Hindlimb muscle (tissue), 1 donor: ENCODE measurements around the gene NOL12. TPM values are rescaled to one million over a fixed set of nuclear protein-coding genes. Genes with fewer than 3 reads are reported as not detected.
"Not testable (repeated sequence)": the region's sequence is repeated elsewhere in the genome, so short reads cannot be mapped to it uniquely, and the experiment has no call there.

Experiments used
- DNase-seq: peaks from one replicate; pipeline ENCODE4 v3.0.0-alpha.2; 2013
- polyA plus RNA-seq: library from polyadenylated mRNA; unstranded; fragments of 120-200 nt; gene quantifications from one replicate; pipeline ENCODE4 v1.2.1, GENCODE V29; 2013; ENCODE audit not compliant: insufficient read length

NOL12 gene
- polyA plus RNA-seq, 1 donor: 15.8 TPM

DNA sequence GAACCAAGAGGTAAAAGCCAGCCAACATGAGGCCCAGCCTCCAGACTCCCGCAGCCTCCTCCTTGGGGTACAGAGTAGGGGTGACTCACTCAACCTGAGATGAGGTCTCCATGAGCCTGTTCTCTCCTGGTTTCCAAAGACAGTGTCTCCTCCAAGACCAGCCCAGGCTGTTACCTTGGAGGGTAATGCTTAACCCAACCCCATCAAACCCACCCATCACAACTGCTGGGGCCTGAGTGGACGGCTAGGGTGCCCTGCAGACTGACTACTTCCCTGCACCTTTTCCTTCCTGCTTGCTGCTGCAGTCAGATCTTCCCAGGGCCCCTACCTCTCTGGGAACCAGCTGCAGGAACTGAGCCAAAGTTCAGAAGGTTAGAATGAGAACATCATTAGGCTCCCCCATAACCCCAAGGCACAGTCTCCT lies 5.1 kb upstream of the NOL12 start:
- no peak for DNase-seq

DNA sequence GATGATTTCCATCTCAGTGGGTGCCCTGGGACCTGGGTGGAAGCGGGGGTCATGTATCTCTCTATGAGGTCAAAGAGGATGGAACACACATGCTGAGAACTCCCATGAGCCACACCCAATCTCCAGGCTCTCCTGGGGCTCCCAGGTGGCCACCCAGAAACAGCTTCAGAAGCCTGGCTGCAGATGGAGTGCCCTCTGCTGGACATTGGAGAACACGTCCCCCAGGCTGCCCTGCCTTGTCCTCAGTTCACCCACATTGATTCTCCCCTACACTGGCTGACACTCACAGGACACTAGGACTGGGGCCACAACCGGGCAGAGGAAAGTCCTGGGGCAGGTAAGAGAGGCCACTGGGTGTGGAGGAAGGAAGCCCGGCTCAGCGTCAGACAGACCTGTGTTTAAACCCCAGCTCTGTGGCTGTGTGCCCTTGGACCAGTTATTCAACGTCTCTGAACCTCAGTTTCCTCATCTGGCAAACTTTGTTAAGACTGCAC lies 4.5 kb upstream of the NOL12 start:
- DNase-seq: peak; percentile 68

DNA sequence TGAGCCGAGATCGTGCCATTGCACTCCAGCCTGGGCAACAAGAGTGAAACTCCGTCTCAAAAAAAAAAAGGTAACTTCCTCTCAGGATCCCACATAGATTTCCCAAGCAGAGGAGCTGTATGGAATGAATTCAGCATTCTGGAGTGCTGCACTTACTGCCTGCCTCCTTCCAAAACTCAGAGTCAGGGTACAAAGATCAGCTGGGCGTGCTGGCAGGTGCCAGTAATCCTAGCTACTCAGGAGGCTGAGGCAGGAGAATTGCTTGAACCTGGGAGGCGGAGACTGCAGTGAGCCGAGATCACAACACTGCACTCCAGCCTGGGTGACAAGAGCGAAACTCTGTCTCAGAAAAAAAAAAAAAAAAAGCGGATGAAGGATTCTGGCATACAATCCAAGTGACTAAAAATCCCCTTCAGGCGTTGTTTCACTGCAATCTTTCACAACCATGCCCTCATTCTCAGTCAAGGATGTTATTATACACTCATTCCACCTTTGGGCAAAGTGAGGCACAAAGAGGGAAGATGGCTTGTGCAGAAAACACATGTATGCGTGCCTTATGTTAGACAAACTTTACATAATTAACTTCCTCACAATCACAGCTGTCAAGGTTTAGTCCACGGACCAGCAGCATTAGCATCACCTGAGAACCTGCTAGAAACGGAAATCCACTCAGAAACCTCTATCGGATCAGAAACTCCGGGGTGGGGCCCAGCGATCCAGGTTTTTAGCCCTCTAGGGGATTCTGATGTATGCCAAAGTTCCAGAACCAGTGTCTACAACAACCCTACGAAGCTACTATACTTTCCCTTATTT lies 1.1 kb upstream of the NOL12 start:
- no peak for DNase-seq

DNA sequence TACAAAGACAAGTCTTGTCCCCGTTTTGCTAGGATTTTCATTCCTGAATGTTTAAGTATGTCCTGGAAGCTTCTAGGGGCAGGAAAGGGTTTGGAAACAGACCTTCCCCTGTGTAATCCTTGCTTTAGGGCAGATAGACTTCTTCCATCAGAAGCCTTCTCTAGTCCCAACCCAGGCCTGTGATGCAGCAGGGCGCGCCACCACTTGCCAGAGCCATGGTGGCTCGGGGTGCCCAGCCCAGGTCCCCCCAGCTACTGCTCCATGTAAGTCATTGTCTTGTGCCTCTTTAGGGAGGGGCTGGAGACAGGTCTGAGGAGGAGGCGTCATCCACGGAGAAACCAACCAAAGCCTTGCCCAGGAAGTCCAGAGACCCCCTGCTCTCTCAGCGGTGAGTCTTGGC lies 4.3 kb downstream of the NOL12 start:
- no peak for DNase-seq

DNA sequence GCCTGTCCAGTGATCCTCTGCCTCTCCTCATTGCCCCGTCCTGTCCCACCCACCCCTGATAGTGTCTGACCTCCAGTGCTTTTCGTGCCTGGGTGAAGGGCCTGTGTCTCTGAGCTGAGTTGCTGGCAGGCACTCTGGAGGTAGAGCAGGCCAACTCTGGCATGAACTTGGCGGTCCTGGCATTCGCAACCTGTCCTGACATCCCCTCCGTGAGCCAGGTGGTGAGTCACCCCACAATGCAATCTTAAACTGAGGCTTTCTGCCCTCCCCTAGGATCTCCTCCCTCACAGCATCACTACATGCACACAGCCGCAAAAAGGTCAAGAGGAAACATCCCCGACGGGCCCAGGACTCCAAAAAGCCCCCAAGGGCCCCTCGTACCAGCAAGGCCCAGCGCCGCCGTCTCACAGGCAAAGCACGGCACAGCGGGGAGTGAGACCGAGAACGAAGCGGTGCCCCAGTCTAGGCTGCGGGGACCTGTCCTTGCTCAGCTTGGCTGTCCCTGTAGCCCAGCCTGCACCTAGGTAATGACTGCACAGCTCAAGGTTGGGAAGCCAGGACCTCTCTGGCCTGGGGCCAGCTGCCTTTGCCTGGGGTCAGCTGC lies 4.9 kb downstream of the NOL12 start:
- no peak for DNase-seq

DNA sequence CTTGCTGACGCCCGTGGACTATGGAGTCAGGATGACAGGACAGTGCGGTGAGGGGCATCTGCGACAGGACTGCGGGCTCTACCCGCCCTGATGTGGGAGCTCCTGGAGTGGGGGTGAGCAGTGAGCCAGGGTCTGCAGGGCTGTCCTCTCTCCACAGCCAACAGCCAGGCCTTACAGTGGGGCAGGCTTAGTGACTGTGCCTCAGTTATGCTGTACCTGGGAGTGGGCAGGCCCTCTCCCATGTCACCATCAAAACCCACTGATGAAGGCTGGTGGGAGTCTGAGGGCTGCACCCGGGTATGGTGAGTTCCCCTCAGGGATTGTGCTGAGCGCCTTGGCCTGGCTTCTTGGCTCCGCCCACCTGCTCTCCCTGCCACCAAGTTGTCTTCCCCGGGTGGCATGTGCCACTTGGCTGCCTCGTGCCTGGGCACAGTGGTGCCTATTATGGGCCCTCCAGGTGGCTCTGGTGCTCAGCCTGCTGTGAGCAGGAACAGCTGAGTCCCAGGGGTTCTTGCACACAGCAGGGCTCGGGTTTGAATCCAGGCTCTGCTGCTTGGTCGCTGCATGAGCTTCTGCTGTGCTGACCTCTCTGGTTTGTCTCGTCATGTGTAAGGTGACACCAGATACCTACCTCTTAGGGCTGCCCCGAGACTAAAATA lies 6.6 kb downstream of the NOL12 start:
- no peak for DNase-seq

DNA sequence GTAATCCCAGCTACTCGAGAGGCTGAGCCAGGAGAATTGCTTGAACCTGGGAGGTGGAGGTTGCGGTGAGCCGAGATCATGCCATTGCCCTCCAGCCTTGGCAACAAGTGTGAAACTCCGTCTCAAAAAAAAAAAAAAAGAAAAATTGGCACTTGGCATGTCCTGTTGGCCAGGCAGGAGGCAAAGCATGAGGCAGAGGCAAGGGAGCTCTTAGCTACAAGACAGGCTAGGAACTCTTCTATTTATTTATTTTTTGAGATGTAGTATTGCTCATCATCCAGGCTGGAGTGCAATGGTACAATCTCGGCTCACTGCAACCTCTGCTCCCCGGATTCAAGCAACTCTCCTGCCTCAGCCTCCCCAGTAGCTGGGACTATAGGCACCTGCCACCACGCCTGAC lies 8.0 kb downstream of the NOL12 start:
- DNase-seq: not testable (repeated sequence)

DNA sequence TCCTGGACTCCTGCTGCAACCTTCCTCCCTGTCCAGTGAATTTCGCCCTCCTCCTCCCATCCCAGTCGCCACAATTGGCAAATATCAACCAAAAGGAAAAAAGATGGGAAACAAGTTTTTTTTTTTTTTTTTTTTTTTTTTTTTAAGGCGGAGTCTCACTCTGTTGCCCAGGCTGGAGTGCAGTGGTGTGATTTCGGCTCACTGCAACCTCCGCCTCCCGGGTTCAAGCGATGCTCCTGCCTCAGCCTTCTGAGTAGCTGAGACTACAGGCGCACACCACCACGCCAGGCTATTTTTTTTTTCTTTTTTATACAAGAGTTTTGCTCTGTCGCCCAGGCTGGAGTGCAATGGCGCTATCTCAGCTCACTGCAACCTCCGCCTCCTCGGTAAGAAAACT lies 10.1 kb downstream of the NOL12 start:
- DNase-seq: not testable (repeated sequence)

DNA sequence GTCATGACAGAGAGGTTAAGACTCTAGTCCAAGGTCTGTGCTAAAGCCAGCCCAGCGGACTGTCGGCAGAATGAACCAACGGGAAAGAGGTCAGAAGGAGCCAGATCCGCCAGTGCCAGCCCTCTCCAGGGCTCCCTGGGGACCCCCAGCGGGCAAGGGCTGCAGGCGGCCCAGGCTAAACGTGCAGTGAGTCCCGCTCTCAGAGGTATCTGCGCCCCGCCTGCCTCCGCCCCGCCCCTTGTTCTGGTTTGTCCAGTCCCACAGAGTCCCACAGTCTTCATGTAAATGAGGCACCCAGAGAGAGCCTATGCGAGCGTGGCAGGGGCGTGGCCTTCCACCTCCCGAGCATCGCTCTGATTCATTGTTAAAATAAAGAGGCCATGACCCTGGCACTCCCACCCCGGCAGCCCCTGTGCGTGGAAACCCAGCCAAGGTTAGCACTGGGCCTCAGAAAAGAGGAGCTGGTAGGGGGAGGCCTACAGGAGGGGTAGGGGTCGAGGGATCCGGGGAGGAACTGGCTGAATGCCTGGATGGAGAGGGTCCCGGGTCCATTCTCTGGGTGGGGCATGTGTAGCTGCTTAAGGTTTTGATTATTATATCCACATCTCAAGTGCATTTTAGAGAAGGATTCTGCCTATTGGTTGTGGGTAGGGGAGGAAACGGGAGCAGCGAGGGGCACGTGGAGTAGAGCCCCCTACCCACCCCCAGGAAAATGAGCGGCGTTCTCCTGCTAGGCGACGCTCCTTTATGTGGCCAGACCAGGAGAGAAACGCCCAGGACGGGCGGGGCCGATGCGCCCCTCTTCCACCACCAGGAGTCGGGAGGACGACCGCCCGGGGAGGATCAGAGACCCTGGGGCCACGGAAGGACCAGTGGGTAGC lies 10.8 kb downstream of the NOL12 start, which contains the start of gene TRIOBP:
TRIOBP (plus strand) TSS at position 392 of the 881 bp plus-strand sequence. CDS start 4,318 bp downstream, outside the sequence.
- DNase-seq: peak; percentile 89

DNA sequence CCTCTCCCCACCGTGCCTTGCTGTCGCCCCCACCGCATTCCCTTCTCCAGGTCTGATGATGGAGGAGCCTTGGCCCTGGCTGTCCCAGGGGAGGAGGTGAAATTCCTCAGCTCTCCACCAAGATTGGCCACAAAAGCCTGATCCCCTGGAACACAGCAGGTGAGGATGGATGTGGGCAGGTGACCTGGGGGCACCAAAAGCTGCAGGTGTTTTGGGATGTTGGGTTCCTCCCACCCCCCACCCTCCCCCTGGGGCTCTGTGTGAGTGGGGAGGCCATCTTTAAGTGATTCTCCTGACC lies 11.3 kb downstream of the NOL12 start:
- no peak for DNase-seq

DNA sequence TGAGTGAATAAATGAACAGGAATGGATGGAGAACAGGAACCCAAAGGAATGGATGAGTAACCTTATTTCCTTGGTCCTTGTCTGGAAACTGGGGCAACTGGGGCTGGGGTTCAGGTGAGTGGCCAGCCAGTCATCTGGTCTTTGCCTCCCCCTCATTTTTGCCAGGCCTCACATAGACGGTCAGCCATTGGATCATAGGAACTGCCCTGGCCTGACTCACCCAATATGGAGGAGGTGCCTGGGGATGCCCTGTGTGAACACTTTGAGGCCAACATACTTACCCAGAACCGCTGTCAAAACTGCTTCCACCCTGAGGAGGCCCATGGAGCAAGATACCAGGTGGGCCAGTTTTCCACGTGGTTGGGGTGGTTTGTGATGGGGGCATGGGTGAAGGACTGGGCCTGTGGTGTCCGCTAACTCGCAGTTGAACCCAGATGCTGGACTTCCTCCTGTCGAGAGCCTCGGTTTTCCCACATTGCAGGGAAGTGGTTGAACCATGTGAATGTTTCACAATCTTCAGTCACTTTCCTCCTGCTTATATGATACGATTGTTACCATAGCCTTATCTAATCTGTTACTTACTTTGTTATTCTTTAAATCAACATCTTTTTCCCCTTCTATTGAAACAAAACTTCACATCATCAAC lies 15.1 kb downstream of the NOL12 start:
- no peak for DNase-seq

DNA sequence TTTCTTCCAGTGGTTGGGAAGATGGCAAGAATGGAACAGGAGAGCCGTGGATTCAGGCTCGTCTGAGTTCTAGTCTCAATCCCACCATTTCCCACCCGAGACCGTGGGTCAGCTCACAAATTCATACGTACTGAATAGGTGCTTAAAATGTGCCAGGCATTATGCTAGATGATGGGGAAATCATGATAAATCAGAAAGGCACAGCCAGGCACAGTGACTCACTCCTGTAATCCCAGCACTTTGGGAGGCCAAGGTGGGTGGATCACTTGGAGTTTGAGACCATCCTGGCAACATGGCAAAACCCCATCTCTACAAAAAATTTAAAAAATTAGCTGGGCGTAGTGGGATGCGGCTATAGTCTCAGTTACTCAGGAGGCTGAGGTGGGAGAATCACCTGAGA lies 17.8 kb downstream of the NOL12 start:
- no peak for DNase-seq

DNA sequence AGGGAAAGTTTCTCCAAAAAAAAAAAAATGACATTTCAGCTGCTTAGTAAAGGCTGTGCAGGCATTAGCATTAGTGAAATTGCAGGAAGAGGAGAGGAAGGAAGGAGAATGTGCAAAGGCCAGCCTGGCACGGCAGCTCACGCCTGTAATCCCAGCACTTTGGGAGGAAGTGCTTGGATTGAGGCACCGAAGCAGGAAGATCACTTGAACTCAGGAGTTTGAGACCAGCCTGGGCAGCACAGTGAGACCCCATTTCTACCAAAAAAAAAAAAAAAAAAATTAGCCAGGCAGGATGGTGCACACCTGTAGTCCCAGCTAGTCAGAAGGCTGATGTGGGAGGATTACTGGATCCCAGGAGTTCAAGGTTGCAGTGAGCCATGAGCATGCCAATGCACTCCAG lies 18.5 kb downstream of the NOL12 start:
- DNase-seq: no peak

DNA sequence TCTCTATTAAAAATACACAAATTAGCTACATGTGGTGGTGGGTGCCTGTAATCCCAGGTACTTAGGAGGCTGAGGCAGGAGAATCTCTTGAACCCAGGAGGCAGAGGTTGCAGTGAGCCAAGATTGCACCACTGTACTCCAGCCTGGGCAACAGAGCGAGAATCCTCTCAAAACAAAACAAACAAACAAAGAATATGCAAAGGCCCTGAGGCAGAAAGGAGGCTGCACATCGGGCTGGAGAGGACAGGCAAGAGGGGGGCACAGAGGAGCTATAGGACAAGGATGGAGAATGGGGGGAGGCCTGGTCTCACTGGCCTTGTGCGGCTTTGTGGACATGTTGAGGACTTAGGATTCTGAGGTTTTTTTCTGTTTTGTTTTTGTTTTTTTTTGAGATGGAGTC lies 19.1 kb downstream of the NOL12 start:
- DNase-seq: no peak

DNA sequence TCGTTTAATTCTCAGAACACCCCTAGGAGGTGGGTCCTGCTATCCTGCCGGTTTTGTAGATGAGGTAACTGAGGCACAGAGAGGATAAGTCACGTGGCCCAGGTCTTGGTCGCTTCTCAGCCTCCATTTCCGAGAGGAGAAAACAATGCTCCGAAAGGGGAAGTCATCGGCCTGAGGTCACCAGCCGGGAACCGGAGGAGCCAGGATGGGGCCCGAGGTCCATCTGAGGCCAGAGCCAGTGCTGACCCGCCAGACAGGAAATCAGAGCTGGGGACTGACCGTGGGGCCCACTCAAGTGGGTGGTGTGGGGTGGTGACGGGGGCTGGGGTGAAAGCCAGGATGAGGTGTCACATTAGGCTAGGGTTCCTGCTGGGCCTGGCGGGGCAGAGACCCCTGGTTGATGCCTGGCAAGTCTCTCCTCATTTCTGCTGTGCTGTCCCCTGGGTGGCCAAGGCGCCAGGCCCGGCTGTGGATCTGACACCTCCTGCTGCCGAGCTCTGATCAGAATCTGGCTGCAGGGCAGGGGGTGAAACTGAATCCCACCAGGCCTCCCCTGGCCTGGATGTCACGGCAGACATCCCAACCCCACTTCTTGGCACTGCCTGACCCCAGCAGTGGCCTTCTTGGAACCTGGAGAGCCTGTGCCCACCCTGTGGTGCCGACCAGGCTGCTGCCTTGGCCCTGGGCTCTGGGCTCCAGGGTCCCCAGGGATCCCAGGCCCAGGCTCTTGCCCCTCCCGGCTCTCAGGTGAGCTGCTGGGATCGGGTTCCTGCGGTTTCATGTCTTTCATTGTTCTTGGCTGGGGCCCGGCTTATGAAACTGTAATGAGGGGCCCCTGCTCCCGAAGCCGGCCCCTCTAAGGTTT lies 22.7 kb downstream of the NOL12 start:
- no peak for DNase-seq

DNA sequence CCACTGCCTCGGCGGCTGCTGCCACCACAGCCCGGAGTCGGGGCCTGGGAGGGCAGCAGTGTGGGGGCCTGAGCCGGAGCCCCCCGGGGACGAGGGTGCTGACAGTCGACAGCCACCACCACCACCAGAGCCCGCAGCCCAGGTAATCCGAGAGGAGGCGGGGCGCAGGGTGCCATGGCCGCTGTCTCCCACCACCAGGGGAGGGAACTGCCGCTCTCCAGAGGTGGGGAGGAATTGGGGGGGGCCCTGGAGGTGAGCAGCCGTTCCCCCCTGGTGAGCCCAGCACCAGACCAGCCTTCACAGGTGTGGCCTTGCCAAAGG lies 23.3 kb downstream of the NOL12 start:
- no peak for DNase-seq

DNA sequence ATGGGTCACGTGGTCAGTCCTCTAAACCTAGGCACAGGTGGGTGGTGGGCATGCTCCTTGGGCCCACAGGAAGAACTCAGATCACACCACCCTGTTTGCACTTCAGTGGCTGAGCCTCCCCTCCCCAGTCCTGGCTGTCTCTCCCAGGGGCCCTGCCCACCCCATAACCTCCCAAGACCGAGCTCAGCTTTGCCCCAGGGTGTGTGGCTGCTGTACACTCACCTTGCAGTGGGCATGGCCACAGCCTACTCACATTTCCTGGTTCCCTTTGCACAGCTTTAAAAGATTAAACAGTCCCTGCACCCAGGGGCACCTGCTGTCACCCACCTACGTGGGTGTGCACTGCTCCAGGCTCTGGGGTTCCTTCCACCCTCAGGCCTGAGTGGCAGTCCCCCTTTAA lies 24.5 kb downstream of the NOL12 start:
- no peak for DNase-seq

DNA sequence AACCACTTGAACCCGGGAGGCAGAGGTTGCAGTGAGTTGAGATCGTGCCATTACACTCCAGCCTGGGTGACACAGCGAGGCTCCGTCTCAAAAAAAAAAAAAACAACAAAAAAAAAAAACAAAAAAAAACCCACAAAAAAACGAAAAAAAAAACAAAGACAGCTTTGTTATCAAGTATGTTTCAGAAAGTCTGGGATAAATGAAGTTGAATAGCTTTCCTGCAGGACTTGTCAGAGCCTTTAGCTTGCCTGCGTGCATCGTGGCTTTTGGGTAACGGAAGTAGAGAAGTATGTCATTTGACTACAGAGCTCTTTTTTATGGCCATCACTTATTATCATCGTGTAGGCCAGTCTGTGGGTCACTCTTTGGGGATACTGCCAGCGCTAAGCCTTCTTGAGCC lies 25.3 kb downstream of the NOL12 start:
- no peak for DNase-seq

DNA sequence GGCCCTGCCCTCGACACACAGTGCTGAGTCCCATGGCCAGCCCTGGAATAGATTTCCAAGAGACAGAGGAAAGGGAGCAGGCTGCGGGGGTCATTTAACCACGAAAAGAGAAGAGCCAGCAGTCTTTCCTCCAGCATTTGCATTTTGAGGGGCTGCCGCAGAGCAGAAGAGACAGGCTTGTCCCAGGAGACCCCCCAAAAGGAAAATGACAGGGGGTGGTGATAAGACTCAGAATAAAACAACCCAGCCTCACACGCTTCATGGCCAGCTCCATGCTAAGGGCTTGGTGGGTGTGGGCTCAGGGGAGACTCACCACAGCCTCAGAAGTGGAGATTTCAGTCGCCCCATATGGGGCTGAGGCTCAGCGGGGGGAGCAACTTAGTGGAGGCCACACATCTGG lies 27.6 kb downstream of the NOL12 start:
- DNase-seq: no peak

DNA sequence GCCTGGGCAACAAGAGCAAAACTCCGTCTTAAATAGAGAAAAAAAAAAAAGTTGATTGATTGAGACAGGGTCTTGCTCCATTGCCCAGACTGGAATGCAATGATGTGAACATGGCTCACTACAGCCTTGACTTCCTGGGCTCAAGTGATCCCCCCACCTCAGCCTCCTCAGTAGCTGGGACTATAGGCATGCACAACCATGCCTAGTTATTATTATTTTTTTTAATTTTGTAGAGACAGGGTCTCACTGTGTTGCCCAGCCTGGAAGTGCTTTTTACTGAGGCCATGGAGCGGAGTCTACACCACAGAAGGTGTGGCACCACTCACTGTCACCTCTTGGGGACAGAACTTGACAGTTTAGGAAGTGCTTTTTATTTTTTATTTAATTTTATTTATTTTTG lies 28.5 kb downstream of the NOL12 start:
- no peak for DNase-seq

DNA sequence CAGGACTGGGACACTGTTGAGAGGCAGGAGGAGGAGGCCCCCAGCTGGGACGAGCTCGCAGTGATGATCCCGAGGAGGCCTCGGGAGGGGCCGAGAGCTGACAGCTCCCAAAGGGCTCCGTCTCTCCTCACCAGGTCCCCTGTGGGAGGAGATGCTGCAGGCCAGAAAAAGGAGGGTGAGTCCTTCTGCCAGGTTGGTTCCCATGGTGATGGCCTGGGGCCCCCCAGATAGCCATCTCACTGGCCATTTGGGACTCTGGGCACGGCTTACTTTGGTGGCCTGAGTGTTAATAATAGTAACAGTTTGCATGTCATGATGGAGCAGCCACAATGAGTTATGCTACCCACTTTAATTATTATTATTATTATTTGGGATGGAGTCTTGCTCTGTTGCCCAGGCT lies 29.6 kb downstream of the NOL12 start:
- DNase-seq: no peak
